GM19035 (cell line): ENCODE data around the gene UGT3A2.
"Not testable (repeated sequence)": the region's sequence is repeated elsewhere in the genome, so short reads cannot be mapped to it uniquely, and the experiment has no call there.

Experiments
- ATAC-seq: cut with Tn5 transposase; IDR thresholded peaks from one replicate; pipeline ENCODE4 v1.9.1; 2021; ENCODE audit not compliant: unreplicated experiment

Gene UGT3A2

DNA sequence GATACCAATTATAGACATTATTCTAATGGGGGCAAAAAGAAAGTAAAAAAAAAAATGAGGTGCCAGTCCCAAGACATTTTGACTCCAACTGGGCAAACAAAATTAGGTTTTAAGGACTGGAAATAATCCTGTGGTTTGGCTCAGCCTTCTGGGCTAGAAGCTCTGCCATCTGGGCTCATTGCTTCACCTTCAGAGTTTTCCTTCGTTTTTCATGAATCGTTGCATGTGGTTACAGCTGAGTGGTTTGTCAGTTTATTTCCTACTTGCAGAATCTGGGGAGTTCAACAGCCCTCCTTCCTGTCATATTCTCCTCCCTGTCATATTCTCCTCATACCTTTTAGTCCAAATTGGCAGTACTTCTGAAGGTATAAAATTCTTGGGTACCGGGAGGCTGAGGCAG is 12.0 kb downstream of the UGT3A2 start:
- ATAC-seq: no peak

DNA sequence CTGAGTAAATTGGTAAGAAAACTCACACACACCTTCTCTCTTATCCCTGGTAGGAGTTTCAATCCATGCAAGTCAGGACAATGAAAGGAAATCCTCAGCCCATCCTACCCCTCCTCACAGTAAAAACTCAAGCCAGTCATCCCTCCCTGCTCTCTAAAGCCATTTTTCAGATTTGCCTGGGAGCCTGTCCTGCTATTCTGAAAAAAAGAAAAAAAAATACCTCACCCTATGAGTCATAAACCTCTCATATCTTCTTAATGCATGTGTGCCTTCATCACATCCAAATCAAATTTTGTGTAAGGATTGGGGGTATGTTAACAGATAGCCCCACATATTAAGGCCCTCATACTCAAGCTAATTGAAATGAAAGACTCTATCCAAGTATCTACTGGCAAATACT is 14.1 kb downstream of the UGT3A2 start:
- ATAC-seq: no peak

DNA sequence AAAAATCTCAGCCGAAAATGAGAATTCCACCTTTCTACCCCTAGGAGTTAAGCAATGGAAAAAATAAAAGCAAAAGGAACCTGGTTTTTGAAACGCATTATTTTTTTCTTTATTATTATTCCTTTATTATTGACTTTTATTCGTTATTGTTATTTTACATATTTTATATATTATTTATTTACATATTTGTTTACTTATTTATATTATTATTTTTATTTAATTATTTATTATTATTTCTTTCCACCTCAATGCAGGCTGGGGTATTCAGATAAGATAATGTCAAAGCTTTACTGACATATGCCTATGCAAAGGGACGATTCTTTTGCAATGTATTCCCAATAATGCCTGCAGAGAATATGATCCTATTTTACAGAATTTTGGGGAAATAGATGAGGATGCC is 16.7 kb downstream of the UGT3A2 start:
- no peak for ATAC-seq

- ATAC-seq: no peak
Observed at GRCh38 chr5:36047384-36048160, 19.1 kb downstream of the UGT3A2 start.

DNA sequence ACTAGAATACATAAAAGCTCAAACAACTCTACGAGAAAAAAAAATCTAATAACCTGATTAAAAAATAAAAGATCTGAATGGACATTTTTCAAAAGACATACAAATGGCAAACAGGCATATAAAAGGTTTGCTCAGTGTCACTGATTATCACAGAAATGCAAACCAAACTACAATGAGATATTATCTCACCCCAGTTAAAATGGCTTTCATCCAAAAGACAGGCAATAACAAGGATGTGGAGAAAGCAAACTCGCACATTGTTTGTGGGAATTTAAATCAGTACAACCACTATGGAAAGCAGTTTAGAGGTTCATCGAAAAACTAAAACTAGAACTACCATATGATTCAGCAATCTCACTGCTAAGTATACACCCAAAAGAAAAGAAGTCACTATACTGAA is 20.8 kb downstream of the UGT3A2 start:
- ATAC-seq: no peak

DNA sequence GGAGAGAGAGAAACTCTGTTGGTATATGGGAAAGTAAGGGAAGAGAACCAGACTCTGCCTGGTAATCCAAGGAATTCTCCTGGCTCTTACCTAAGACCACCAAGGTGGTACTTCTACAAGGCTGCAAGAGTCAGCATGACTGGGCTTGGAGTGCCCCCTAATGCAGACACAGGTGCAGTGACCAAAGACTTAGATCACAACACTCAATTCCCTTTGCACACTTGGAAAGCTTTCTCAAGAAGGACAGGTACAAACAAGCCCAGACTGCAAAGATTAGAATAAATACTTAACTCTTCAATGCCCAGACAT is 25.2 kb downstream of the UGT3A2 start:
- ATAC-seq: no peak

DNA sequence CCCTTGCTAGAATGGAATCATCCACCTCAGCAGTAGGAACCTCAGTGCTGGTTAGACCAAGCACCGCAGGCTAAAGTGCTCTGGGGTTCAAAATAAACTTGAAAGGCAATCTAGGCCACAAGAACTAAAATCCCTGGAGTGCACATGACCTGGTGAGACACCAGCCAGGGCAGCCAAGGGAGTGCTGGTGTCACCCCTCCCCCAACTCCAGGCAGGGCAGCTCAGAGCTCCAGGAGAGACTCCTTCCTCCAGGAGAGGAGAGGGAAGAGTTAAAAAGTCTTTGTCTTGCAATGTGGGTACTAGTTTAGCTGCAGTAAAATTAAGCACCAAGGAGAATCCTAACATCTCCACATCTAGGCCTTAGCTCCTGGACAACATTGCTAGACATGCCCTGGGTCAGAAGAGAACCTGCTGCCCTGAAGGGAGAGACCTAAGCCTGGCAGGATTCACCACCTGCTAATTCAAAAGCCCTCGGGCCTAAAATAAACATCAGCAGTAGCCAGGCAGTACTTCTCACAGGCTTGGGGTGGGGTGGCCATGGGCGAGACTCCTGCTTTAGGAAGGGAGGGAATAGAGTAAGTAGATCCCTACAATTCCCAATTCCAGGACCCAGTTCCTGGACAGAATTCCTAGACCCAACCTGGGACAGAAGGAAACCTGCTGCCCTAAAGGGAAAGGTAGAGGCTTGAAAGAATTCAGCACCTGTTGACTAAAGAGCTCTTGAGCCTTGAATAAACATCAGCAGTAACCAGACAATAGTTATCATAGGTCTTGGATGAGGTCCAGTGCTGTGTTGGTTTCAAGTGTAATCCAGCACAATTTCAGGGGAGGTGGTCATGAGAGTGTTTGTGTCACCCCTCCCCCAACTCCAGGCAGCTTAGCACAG is 25.8 kb downstream of the UGT3A2 start:
- no peak for ATAC-seq

GRCh38 chr5:36035696-36036095 is 31.0 kb downstream of the UGT3A2 start:
- ATAC-seq: no peak

GRCh38 chr5:36034536-36035134 is 32.0 kb downstream of the UGT3A2 start:
- ATAC-seq: not testable (repeated sequence)

GRCh38 chr5:36033486-36033885 is 33.2 kb downstream of the UGT3A2 start:
- ATAC-seq: no peak

GRCh38 chr5:36033047-36033446 is 33.6 kb downstream of the UGT3A2 start:
- ATAC-seq: no peak

DNA sequence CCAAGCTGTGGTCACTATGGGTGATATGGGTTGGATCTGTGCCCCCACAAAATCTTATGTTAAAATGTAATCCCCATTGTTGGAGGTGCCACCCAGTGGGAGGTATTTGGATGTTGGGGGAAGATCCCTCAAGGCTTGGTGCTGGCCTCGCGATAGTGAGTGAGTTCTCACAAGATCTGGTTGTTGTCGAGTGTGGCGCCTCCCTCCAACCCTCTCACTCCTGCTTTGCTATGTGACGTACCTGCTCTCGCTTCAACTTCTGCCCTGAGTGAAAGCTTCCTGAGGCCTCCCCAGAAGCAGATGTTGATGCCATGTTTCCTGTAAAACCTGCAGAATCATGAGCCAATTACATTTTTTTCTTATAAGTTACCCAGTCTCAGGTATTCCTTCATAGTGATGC is 35.5 kb downstream of the UGT3A2 start:
- no peak for ATAC-seq

- no peak for ATAC-seq
Observed at GRCh38 chr5:36029914-36030313, 36.8 kb downstream of the UGT3A2 start.

DNA sequence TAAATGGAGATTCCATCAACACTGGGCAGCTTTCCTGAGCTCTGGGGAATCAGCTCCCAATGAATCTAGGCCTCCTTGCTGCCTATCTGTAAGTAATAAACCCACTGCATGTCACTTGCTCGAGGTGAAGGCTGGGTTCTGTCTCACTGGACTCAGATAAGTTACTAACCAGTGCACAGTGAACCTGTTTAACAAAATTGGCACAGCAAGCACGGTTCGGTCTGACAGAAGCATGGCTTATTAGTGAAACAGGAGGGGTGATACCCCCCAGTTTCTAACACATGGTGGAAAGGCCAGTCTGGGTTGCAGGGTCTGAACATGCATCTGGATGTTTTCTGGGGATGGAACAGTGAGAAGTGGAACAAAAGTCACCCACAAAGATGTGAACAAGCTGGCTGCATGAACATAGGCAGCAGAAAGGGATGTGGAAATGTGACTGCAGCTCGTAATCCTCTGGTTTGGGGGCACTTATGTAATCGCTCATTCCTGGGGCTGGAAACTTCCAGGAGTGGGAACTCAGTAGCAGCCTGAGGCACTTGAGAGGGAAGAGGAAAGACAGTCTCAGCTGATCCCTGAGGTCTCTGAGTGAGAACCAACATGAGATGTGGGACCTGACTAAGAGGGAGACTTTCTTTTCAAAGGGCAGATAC is 37.7 kb downstream of the UGT3A2 start:
- ATAC-seq: no peak

DNA sequence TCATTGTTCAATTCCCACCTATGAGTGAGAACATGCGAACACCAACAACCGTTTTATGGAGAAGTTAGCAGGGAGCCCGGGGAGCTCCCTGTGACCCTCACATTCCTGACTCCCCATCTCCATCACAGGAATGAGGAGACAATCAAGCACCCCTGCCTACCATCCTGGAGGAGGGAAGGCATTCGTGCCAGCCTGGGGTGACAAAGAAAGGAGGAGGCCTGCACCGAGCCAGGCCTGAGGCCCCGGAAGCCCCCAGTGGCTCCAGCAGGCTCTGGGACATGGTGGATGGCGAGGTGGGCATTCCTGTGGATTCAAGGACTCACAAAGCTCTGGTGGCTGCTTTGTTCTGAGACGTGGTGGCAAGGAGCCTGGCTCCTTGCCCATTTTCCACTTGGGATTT is 39.0 kb downstream of the UGT3A2 start:
- no peak for ATAC-seq

DNA sequence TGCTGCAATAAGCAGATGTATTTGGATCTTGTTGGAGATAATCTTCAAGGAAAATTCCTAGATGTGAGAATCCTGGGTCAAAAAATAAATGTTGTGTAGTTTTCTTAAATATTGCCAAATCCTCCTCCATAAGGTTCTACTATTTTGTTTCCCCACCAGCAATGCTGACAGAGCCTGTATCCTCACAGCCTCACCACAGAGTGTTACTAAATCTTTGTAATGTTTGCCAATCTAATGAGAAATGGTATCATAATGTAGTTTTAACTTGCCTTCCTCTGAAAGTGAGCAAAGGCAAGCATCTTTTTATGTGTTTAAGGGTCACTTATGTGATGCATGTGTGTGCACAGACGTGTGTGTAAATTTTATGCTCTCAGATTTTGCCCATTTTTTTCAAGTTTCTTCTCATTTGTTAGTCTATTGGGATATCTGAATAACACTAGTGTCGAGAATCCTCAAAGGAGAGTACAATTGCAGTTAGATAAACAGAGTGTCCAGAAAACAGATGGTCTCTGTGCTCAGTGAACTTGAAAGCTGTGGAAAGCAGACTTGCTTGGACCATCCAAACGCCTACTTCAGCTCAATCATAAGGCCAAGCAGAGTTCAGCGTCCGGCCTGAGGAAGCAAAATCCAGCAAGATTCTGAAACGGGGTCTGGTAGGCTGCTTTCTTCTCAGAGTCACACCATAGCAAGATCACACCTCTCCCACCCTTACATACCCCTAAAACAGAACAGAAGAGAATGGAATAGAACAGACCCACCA is 39.8 kb downstream of the UGT3A2 start:
- ATAC-seq: no peak

DNA sequence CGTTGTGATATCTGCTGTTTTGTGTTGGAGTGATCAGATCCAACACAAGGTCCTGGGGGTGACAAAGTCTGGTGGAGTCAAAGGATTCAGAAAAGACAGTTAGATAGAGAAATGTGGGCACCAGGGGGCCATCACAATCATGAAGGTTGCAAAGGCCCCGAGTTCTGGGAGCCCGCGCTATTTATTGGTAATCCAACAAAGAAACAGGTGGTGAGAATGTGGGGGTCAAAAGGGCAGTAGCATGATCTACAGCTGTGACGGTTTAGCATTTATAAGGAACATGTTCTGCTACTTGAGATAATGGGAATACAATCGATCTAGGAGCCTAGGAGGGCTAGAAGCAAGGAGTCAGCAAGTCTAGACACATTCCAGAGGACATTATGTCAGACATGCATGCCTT is 44.4 kb downstream of the UGT3A2 start:
- ATAC-seq: not testable (repeated sequence)

GRCh38 chr5:36019584-36019983 is 47.1 kb downstream of the UGT3A2 start:
- ATAC-seq: not testable (repeated sequence)

- ATAC-seq: no peak
Observed at GRCh38 chr5:36017622-36018021, 49.1 kb downstream of the UGT3A2 start.

DNA sequence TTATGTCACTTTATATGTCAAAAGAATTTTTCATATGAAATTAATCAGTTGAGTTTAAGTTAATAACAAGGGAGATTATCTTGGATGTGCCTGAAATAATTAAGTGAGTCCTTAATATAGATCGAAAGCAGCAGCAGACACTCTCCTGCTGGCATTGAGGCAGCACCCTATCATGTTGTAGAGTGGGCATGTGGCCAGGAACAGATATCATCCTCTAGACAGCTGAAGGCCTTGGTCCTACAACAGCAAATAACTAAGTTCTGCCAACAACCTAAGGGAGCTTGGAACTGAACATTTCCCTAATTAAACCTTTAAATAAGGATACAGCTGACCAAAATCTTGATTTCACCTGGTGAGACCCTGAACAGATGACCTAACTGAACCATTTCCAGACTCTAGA is 49.7 kb downstream of the UGT3A2 start:
- ATAC-seq: no peak

DNA sequence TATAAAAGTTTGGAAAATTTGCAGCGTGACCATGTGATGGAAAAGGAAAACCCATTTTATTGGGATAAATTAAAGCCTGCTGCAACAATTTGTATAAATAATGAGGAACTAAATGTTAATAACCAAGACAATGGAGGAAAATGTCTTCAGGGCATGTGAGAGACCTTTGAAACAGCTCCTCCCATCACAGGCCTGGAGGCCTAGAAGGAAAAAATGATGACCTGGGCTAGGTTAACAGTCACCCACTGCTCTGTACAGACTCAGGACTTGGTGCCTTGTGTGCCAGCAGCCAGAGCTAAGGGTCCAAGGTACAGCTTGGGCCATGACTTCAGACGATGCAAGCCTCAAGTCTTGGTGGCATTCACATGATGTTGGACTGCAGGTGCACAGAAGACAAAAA is 53.5 kb downstream of the UGT3A2 start:
- no peak for ATAC-seq
